Neural cell (in vitro differentiated cells): ENCODE data around the gene FAM185A. TPM values are rescaled to one million over a fixed set of nuclear protein-coding genes. Genes with fewer than 3 reads are reported as not detected.
"Not testable (repeated sequence)": the region's sequence is repeated elsewhere in the genome, so short reads cannot be mapped to it uniquely, and the experiment has no call there.

ENCODE experiments used
- H2AFZ ChIP-seq: fragments of 200-600, 300-800 bp; sonication (generic), shearing (Covaris generic); 2 replicates; pipeline ENCODE4 v1.6.0; 2014; ENCODE audit warnings: low read depth, mild to moderate bottlenecking, antibody characterized with exemption, low read length, moderate library complexity
- H3F3A ChIP-seq: fragments of 200-600 bp; shearing (Covaris generic); 2 replicates; pipeline ENCODE4 v1.6.1; 2016; ENCODE audit warnings: mild to moderate bottlenecking, moderate library complexity, mixed read lengths, antibody characterized with exemption, low read length; ENCODE audit not compliant: insufficient read depth, poor library complexity, severe bottlenecking
- H3K27ac ChIP-seq: fragments of 200-600, 300-800 bp; sonication (generic), shearing (Covaris generic); 2 replicates; pipeline ENCODE4 v1.5.1; 2014; ENCODE audit warnings: mild to moderate bottlenecking, low read length, moderate library complexity
- H3K27me3 ChIP-seq: fragments of 300-800, 200-600 bp; sonication (generic), shearing (Covaris generic); 2 replicates; pipeline ENCODE4 v1.6.0; 2014; ENCODE audit warnings: mild to moderate bottlenecking, low read depth, low read length, moderate library complexity; ENCODE audit not compliant: insufficient read depth
- H3K36me3 ChIP-seq: fragments of 300-800, 200-600 bp; sonication (generic), shearing (Covaris generic); 2 replicates; pipeline ENCODE4 v1.5.1; 2014; ENCODE audit warnings: mild to moderate bottlenecking, antibody characterized with exemption, low read length, moderate library complexity; ENCODE audit not compliant: insufficient read depth
- H3K4me2 ChIP-seq: fragments of 300-800, 200-600 bp; sonication (generic), shearing (Covaris generic); 2 replicates; pipeline ENCODE4 v1.6.0; 2014; ENCODE audit warnings: mild to moderate bottlenecking, low read length
- H3K4me3 ChIP-seq: fragments of 300-800, 200-600 bp; sonication (generic), shearing (Covaris generic); 2 replicates; pipeline ENCODE4 v1.5.1; 2014; ENCODE audit warnings: mild to moderate bottlenecking, low read length, moderate library complexity
- H3K79me2 ChIP-seq: fragments of 200-600 bp; shearing (Covaris generic); replicated peaks from 2 replicates; pipeline ENCODE4 v1.6.0; 2014; ENCODE audit warnings: mild to moderate bottlenecking, low read length, moderate library complexity; ENCODE audit not compliant: insufficient read depth
- H3K9ac ChIP-seq: fragments of 300-800, 200-600 bp; sonication (generic), shearing (Covaris generic); 2 replicates; pipeline ENCODE4 v1.6.1; 2016; ENCODE audit warnings: mild to moderate bottlenecking, low read length, mixed read lengths
- H3K9me2 ChIP-seq: fragments of 200-600 bp; shearing (Covaris generic); 2 replicates; pipeline ENCODE4 v1.6.1; 2016; ENCODE audit warnings: mild to moderate bottlenecking, low read length, mixed read lengths; ENCODE audit not compliant: insufficient read depth
- H3K9me3 ChIP-seq: fragments of 200-600, 300-800 bp; sonication (generic), shearing (Covaris generic); 2 replicates; pipeline ENCODE4 v1.6.1; 2016; ENCODE audit warnings: mild to moderate bottlenecking, mixed run types, low read length, moderate library complexity, mixed read lengths
- H4K20me1 ChIP-seq: fragments of 200-600 bp; shearing (Covaris generic); 2 replicates; pipeline ENCODE4 v1.6.1; 2016; ENCODE audit warnings: mild to moderate bottlenecking, mixed run types; ENCODE audit not compliant: insufficient read depth
- RAD21 ChIP-seq: fragments of 450-650 bp; conservative IDR thresholded peaks from 2 replicates; pipeline ENCODE4 v1.6.1; 2014; ENCODE audit warnings: antibody characterized with exemption, mild to moderate bottlenecking, moderate library complexity
- SMC3 ChIP-seq: fragments of 450-650 bp; conservative IDR thresholded peaks from 2 replicates; pipeline ENCODE4 v1.6.1; 2014; ENCODE audit warnings: antibody characterized with exemption, mild to moderate bottlenecking, moderate library complexity; ENCODE audit not compliant: poor library complexity
- polyA plus RNA-seq: library from polyadenylated mRNA; depleted of rRNA; stranded (reverse); fragments of >200 nt; gene quantifications from 2 replicates; pipeline ENCODE4 v1.2.3, GENCODE V29; 2014

Gene FAM185A
- polyA plus RNA-seq, 1 donor from 2014 or later = 26.3 TPM

DNA sequence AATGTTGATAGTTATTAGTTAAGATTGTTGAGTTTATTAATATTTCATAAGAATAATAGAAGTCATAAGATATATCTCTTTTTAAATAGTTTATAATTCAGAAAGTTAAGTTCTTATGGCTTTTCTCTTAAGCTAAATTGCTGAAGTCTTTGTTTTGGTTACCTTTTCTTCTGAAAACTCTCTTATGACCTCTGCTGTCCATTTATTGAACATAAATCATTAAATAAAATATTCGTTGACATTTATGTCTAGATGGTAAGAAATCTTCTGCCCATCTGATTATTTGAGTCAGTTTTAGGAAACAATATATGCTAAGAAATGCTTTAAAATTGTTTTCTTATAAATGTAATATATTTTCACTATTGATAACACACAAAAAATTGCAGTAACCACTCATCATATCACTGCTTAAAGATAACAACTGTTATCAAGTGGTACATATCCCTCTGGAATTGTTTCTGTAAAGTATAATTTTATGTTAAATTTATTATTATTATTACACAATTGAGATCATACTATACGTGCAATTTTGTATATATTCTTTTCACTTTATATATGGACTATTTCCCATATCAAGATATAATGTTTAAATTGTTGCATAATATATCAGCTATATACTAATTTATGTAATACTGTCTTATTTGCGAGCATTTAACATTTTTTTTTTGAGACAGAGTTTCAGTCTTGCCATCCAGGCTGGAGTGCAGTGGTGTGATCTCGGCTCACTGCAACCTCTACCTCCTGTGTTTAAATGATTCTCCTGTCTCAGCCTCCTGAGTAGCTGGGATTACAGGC lies 3.1 kb upstream of the FAM185A start:
- H3K9me2 ChIP-seq, H3K4me3 ChIP-seq, H3K9me3 ChIP-seq: not testable (repeated sequence)

DNA sequence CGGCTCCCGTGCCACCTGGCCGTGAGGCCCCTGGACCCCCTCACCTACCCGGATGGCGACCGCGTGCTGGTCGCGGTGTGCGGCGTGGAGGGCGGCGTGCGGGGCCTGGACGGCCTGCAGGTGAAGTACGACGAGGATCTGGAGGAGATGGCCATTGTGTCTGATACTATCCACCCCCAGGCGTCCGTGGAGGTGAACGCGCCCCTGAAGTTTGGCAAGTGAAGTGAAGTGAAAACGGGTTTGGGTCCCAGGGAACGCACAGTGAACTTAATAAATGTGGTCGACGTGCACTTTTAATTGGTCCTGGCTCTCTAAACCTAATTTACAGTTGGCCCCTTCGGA lies 617 bp downstream of the FAM185A start:
- H4K20me1 ChIP-seq, H2AFZ ChIP-seq, H3K27ac ChIP-seq, H3K9me2 ChIP-seq, H3K79me2 ChIP-seq, H3F3A ChIP-seq, H3K27me3 ChIP-seq, H3K9me3 ChIP-seq, H3K36me3 ChIP-seq: not testable (repeated sequence)
- H3K4me2 ChIP-seq = peak overlapping the region; percentile 59
- peak overlapping the region; percentile 53 for H3K9ac ChIP-seq
- peak overlapping the region; percentile 67 for H3K4me3 ChIP-seq

More for the DNA sequence above, 3.1 kb upstream of the FAM185A start:
- not testable (repeated sequence) for H3F3A ChIP-seq, H3K36me3 ChIP-seq, H3K27ac ChIP-seq, H3K4me2 ChIP-seq, H3K9ac ChIP-seq, H4K20me1 ChIP-seq, H3K27me3 ChIP-seq, H2AFZ ChIP-seq, H3K79me2 ChIP-seq

- H2AFZ ChIP-seq, H4K20me1 ChIP-seq, H3F3A ChIP-seq, H3K36me3 ChIP-seq, H3K79me2 ChIP-seq, H3K9ac ChIP-seq, H3K27ac ChIP-seq, H3K27me3 ChIP-seq, H3K4me3 ChIP-seq, H3K4me2 ChIP-seq, H3K9me2 ChIP-seq, H3K9me3 ChIP-seq: not testable (repeated sequence)
- TF ChIP-seq SMC3 (peak; percentile 43), RAD21 (peak; percentile 33)
These were observed 9.4 kb downstream of the FAM185A start for GRCh38 chr7:102758227-102758626.

DNA sequence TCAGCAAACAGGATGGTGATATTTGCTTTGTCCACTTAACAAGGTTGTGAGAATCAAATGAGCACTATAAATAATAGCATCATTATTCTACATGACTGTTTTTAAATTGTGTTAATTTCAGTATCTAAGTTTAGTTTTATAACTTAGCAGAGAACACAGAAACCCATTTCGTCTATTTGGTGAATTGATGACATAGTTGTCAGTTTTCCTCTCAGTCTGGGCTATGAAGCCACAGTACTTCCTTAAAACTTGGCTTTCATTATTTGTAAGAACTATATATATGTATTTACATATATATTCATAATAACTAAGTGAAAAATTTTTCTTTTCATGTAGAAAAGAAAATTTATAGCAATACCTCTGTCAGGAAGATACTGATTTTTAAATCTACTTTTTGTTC lies 11.1 kb downstream of the FAM185A start:
- H3F3A ChIP-seq, H4K20me1 ChIP-seq, H3K4me3 ChIP-seq, H3K27me3 ChIP-seq, H3K4me2 ChIP-seq, H2AFZ ChIP-seq, H3K27ac ChIP-seq, H3K36me3 ChIP-seq, H3K79me2 ChIP-seq, H3K9ac ChIP-seq, H3K9me2 ChIP-seq, H3K9me3 ChIP-seq: not testable (repeated sequence)

- H3K9me3 ChIP-seq, H2AFZ ChIP-seq, H3K27me3 ChIP-seq, H3F3A ChIP-seq, H3K4me2 ChIP-seq, H3K9ac ChIP-seq, H3K79me2 ChIP-seq, H3K36me3 ChIP-seq, H3K9me2 ChIP-seq, H3K4me3 ChIP-seq, H4K20me1 ChIP-seq, H3K27ac ChIP-seq: not testable (repeated sequence)
These were observed 12.4 kb downstream of the FAM185A start for GRCh38 chr7:102761234-102761633.

DNA sequence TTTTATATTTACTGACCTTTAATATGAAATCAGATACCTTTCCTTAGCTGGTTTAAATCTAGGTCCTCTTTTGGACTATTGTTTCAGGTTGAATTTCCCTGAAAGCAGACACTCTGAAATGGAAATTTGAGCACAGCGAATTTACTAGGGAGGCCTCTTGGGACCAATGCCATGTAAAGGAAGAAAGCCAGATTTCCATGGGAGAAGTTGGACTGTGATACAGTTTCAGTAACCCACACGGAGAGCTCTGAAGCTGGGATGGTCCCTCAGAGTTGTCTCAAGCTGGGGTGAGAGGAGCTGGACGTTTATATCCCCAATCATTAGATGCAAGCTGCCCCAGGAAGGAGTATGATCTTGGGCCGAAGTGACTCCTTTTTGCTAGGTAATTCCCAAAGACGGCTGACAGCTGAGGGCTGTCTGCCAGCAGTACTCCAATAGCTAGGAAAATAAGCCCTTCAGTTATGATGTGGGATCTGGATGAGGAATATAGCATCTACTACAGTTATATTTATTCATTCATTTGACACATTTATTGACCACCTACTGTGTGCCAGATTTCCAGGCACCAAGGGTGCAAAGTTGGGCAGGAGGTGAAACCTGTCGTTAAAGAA lies 14.6 kb downstream of the FAM185A start:
- not testable (repeated sequence) for H3K9me2 ChIP-seq

GRCh38 chr7:102769657-102770192 lies 20.9 kb downstream of the FAM185A start:
- H3K79me2 ChIP-seq, H4K20me1 ChIP-seq, H3K9me2 ChIP-seq, H3K27me3 ChIP-seq, H3K27ac ChIP-seq, H2AFZ ChIP-seq, H3K4me3 ChIP-seq, H3K4me2 ChIP-seq, H3F3A ChIP-seq, H3K36me3 ChIP-seq, H3K9me3 ChIP-seq, H3K9ac ChIP-seq: not testable (repeated sequence)

More for the DNA sequence above, 14.6 kb downstream of the FAM185A start:
- not testable (repeated sequence) for H3K27ac ChIP-seq, H3K27me3 ChIP-seq, H3K4me2 ChIP-seq, H3F3A ChIP-seq, H4K20me1 ChIP-seq, H3K9me3 ChIP-seq, H3K9ac ChIP-seq, H3K36me3 ChIP-seq, H3K79me2 ChIP-seq, H3K4me3 ChIP-seq, H2AFZ ChIP-seq
